DND-41 (cell line): ENCODE data around the gene WDR18.

Experiments
- CTCF ChIP-seq: IDR thresholded peaks from 2 replicates; pipeline ENCODE4 v1.5.1; 2012; ENCODE audit warnings: borderline replicate concordance, low read length, moderate library complexity, mild to moderate bottlenecking; ENCODE audit not compliant: poor library complexity, severe bottlenecking; ENCODE audit errors: extremely low read depth
- EZH2 ChIP-seq: IDR thresholded peaks from 3 replicates; pipeline ENCODE4 v1.6.1; 2012; ENCODE audit warnings: borderline replicate concordance, low read depth, mild to moderate bottlenecking, moderate library complexity, low read length, inconsistent platforms; ENCODE audit not compliant: severe bottlenecking

GRCh38 chr19:937259-937694 lies 46.9 kb upstream of the WDR18 start:
- no peak for TF ChIP-seq CTCF
- no peak for TF ChIP-seq EZH2
